Left ventricle myocardium inferior (tissue), 1 donor: ENCODE measurements around the gene SMYD4. TPM values are rescaled to one million over a fixed set of nuclear protein-coding genes. Genes with fewer than 3 reads are reported as not detected.
A peak's percentile ranks its signal among the peaks of the same experiment; 100 is the strongest.
"Not testable (repeated sequence)": the region's sequence is repeated elsewhere in the genome, so short reads cannot be mapped to it uniquely, and the experiment has no call there.

Experiments used
- DNase-seq: peaks from one replicate; pipeline ENCODE4 v3.0.0-alpha.2; 2020
- H3K27ac ChIP-seq: fragments of 200-600 bp; replicated peaks from 2 replicates; pipeline ENCODE4 v1.8.0; 2021
- H3K27me3 ChIP-seq: fragments of 200-600 bp; 2 replicates; pipeline ENCODE4 v1.8.0; 2021; ENCODE audit warnings: low read depth
- H3K36me3 ChIP-seq: fragments of 200-600 bp; 2 replicates; pipeline ENCODE4 v1.8.0; 2021
- H3K4me1 ChIP-seq: fragments of 200-600 bp; 2 replicates; pipeline ENCODE4 v1.8.0; 2021
- H3K4me3 ChIP-seq: fragments of 200-600 bp; 2 replicates; pipeline ENCODE4 v1.8.0; 2021; ENCODE audit warnings: mild to moderate bottlenecking, moderate library complexity
- H3K9me3 ChIP-seq: fragments of 200-600 bp; replicated peaks from 2 replicates; pipeline ENCODE4 v1.8.0; 2021
- intact Hi-C: fragments of 100-400 bp; cut with micrococcal nuclease; formaldehyde crosslinking; loops from one replicate; pipeline ENCODE4 v1.11.0; 2022
- total RNA-seq: library from RNA; stranded (reverse); fragmentation: NEBNext Ultra II Directional; extraction: Animal tissue kit (Norgen Biotek cat#: 25700); gene quantifications from one replicate; pipeline ENCODE4 v1.2.1, GENCODE V29; 2021
- TF ChIP-seq, protein P1 (sequence below): fragments of 200-600 bp; IDR thresholded peaks from 2 replicates; pipeline ENCODE4 v1.8.0; 2021; ENCODE audit warnings: antibody characterized with exemption, mild to moderate bottlenecking, borderline replicate concordance
- donor health status: DM: no; HTN: yes; CAD: no; lungs with severe emphysema.

Gene SMYD4
- total RNA-seq, 1 donor from 2014 or later: 13.7 TPM

DNA sequence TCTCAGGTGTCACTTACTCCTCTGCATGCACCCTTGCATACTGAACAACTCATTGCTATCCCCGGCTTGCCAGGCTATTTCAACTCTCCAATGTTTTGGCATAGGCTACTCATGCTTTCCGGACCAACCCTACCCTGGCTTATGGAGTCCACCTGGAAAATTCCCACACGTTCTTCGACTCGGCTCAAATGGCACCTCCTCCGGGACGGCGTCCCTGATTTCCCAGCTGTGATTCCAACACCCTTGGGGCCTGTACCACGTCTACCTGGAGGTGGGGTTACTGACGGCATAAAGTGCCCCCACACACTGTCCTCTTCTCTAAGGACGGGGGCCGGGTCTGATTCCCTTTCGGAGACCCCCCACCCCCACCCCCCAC lies 498 bp downstream of the SMYD4 start:
- intact Hi-C loops: no loop called here

DNA sequence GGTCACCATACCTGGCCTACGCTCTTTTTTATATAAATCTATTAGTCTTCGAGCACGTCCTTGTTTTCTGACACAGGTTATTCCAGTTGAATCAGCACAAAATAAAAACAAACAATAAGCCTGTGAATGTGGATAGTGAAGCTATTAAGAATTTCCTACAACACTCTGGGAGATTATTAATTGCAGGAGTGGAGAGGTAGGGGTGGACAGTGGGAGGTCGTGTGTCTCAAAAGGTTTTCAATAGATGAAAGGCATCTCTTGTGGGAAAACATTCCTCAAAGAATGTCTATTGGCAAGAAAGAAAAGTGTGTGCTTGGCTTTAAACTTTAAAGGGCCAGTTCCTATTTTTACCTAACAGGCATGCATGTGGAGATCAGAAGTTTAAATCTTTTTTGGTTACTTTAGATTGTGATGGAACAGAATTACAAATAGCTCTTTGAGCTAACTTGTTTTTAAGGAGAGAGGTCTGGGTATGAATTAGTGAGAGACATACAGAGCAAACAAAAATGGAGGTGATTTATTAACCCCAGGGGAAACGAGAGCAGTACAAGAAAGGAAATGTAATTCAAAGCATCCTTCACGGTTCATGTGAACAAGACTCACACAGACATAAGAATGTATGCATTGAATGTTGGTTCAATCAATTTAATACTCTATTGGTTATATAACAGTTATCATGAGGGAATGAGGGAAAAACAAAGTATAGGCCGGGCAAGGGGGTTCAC lies 9.0 kb downstream of the SMYD4 start:
- H3K27ac ChIP-seq: no peak overlapping the region
- TF ChIP-seq, protein P1, sequence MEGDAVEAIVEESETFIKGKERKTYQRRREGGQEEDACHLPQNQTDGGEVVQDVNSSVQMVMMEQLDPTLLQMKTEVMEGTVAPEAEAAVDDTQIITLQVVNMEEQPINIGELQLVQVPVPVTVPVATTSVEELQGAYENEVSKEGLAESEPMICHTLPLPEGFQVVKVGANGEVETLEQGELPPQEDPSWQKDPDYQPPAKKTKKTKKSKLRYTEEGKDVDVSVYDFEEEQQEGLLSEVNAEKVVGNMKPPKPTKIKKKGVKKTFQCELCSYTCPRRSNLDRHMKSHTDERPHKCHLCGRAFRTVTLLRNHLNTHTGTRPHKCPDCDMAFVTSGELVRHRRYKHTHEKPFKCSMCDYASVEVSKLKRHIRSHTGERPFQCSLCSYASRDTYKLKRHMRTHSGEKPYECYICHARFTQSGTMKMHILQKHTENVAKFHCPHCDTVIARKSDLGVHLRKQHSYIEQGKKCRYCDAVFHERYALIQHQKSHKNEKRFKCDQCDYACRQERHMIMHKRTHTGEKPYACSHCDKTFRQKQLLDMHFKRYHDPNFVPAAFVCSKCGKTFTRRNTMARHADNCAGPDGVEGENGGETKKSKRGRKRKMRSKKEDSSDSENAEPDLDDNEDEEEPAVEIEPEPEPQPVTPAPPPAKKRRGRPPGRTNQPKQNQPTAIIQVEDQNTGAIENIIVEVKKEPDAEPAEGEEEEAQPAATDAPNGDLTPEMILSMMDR: no peak
- H3K27me3 ChIP-seq: no peaks in the 10 kb centered on the region
- no peaks in the 10 kb centered on the region for H3K4me1 ChIP-seq
- H3K9me3 ChIP-seq: no peaks in the 10 kb centered on the region
- no peak for DNase-seq
- H3K36me3 ChIP-seq: peaks cover 25% of the 10 kb centered on the region
- H3K4me3 ChIP-seq: no peak overlapping the region
- intact Hi-C loops: no loop called here

More for the DNA sequence above, 498 bp downstream of the SMYD4 start:
- H3K27me3 ChIP-seq: no peaks in the 10 kb centered on the region
- H3K9me3 ChIP-seq: no peaks in the 10 kb centered on the region
- peak overlapping the region; percentile 75 for H3K4me3 ChIP-seq
- H3K27ac ChIP-seq: peak overlapping the region; percentile 78
- peaks cover 29% of the 10 kb centered on the region for H3K36me3 ChIP-seq
- DNase-seq: no peak
- H3K4me1 ChIP-seq: peaks cover 32% of the 10 kb centered on the region
- TF ChIP-seq, protein P1: no peak

DNA sequence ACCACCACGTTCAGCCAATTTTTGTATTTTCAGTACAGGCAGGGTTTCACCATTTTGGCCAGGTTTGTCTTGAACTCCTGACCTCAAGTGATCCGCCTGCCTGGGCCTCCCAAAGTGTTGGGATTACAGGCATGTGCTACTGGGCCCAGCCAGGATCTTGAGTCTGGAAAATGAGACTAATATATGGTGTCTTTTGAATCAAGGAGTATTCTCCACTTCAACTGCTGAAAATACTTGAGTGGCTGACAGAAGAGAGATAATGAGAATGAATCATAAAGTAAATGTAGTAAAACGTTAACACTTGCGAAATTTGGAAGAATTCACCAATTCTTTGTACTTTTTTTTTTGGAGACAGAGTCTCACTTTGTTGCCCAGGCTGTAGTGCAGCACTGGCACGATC lies 16.6 kb downstream of the SMYD4 start:
- H3K36me3 ChIP-seq: peaks cover 31% of the 10 kb centered on the region
- no peaks in the 10 kb centered on the region for H3K9me3 ChIP-seq
- H3K4me3 ChIP-seq: no peak overlapping the region
- intact Hi-C loops: no loop called here
- DNase-seq: no peak
- no peaks in the 10 kb centered on the region for H3K4me1 ChIP-seq
- H3K27ac ChIP-seq: no peak overlapping the region
- TF ChIP-seq, protein P1: no peak
- H3K27me3 ChIP-seq: no peaks in the 10 kb centered on the region

DNA sequence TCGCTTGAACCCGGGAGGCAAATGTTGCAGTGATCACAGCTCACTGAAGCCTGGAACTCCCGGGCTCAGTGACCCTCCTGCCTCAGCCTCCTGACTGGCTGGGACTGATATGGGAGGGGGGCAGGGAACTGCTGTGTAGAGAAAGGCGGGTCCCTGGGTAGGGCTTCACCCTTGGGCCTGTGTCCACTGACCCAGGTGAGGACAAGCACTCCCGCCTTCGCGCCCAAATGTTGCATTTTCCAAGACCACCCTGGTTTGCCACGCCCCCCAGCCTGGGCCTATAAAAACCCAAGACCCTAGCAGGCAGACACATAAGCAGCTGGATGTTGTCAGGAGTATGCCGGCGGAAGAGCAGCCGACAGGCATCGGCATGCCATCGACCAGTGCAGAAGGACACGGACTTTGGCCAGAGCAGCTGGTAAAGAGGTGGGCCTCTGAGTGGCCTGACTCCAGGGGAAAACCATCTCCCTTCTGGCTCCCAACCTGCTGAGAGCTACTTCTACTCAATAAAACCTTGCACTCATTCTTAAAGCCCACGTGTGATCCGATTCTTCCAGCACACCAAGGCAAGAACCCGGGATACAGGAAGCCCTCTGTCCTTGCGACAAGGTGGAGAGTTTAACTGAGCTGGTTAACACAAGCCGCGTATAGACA lies 19.1 kb downstream of the SMYD4 start:
- H3K27me3 ChIP-seq: no peaks in the 10 kb centered on the region
- H3K9me3 ChIP-seq: no peaks in the 10 kb centered on the region
- H3K4me3 ChIP-seq: no peak overlapping the region
- intact Hi-C loops: no loop called here
- TF ChIP-seq, protein P1: no peak
- H3K4me1 ChIP-seq: no peaks in the 10 kb centered on the region
- H3K27ac ChIP-seq: no peak overlapping the region
- H3K36me3 ChIP-seq: peaks cover 27% of the 10 kb centered on the region
- DNase-seq: no peak

DNA sequence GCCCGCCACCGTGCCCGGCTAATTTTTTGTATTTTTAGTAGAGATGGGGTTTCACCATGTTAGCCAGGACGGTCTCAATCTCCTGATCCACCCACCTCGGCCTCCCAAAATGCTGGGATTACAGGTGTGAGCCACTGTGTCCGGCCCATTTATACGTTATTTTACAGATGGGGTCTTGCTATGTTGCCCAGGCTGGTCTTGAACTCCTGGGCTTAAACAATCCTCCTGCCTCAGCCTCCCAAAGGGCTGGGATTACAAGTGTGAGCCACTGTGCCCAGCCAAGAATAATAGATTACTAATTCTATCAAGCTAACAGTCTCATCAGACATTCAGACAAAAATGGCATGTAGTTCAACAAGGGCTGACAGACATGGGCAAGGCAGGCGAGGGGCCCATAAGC lies 19.9 kb downstream of the SMYD4 start:
- peaks cover 27% of the 10 kb centered on the region for H3K36me3 ChIP-seq
- H3K27me3 ChIP-seq, H3K4me3 ChIP-seq, H3K4me1 ChIP-seq, H3K27ac ChIP-seq, DNase-seq, H3K9me3 ChIP-seq: not testable (repeated sequence)
- intact Hi-C loops: loop anchor here (10.0 kb wide), 1 partner anchor 145 kb away; no protein-coding TSS in a partner anchor

DNA sequence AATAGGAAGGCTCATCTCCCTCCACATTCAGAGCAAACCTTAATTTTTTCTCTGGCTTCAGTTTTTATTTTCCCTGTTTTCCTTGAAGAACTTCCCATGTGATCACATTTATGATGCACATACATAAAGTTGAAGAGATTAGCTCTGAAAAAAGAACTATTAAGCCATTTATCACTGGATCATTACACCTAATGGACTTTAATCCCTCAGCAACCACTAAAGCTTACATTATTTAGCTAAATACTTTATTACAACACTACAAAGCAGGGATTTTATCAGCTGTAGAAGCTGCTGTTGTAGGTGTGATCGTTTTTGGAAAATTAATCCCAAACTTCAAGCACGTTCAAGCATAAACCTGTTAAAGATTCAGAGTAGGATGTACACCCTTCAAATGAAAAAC lies 21.1 kb downstream of the SMYD4 start:
- intact Hi-C loops: loop anchor here (10.0 kb wide), 1 partner anchor 144 kb away; no protein-coding TSS in a partner anchor
- H3K36me3 ChIP-seq: peaks cover 28% of the 10 kb centered on the region

More for the DNA sequence above, 21.1 kb downstream of the SMYD4 start:
- Histone ChIP-seq H3K9me3 (no peaks in the 10 kb centered on the region), H3K4me1 (no peaks in the 10 kb centered on the region), H3K27me3 (no peaks in the 10 kb centered on the region), H3K27ac (no peak overlapping the region), H3K4me3 (no peak overlapping the region)
- TF ChIP-seq, protein P1: no peak
- no peak for DNase-seq
